ENCODE measurements around the gene ROBO1. TPM values are rescaled to one million over a fixed set of nuclear protein-coding genes. Genes with fewer than 3 reads are reported as not detected.
A peak's percentile ranks its signal among the peaks of the same experiment; 100 is the strongest.
"Not testable (repeated sequence)": the region's sequence is repeated elsewhere in the genome, so short reads cannot be mapped to it uniquely, and the experiment has no call there.

ROBO1 gene
- polyA plus RNA-seq, 1 donor: 33.9 TPM

DNA sequence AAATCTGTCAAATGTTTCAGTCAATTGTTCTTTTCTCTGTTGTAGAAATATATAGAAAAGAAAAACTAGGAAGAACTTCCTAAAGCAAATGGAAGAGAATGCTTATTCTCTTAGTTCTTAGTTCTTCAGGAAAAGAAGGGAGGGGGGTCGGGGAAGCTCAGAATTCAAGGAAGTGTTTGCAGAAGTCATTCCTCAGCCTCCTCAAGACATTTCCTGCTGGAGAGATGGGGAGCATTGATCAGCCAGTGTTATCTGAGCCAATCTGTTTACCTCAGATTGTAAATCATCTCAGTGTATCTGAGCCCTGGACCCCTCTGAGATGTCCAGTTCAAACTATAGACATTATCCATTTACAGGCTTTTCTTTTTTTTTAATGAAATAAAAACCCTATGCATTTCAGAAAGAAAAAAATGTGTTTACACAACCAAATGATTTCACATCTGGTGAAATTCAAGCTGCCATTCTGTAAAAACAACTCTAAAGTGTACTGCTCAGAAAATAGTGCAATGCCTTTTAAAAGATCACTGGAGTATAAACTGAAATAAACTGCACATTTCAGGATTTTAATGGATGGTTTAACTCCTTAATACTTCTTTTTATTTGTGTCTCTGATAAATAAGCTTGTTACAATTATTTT, 460.7 kb downstream of the ROBO1 start:
- DNase-seq: no peak

DNA sequence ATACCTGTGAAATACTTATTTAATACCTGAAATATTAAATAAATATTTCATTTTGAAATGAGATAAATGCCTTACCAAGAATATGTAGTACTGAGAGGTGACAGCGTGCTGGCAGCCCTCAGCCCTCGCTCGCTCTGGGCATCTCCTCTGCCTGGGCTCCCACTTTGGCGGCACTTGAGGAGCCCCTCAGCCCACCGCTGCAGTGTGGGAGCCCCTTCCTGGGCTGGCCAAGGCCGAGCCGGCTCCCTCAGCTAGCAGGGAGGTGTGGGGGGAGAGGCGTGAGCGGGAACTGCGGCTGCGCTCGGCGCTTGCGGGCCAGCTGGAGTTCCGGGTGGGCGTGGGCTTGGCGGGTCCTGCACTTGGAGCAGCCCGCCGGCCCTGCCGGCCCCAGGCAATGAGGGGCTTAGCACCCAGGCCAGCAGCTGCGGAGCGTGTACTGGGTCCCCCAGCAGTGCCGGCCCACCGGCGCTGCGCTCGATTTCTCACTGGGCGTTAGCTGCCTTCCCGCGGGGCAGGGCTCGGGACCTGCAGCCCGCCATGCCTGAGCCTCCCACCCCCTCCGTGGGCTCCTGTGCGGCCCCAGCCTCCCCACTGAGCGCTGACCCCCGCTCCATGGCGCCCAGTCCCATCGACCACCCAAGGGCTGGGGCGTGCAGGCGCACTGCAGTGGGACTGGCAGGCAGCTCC, 467.7 kb downstream of the ROBO1 start:
- DNase-seq: not testable (repeated sequence)

DNA sequence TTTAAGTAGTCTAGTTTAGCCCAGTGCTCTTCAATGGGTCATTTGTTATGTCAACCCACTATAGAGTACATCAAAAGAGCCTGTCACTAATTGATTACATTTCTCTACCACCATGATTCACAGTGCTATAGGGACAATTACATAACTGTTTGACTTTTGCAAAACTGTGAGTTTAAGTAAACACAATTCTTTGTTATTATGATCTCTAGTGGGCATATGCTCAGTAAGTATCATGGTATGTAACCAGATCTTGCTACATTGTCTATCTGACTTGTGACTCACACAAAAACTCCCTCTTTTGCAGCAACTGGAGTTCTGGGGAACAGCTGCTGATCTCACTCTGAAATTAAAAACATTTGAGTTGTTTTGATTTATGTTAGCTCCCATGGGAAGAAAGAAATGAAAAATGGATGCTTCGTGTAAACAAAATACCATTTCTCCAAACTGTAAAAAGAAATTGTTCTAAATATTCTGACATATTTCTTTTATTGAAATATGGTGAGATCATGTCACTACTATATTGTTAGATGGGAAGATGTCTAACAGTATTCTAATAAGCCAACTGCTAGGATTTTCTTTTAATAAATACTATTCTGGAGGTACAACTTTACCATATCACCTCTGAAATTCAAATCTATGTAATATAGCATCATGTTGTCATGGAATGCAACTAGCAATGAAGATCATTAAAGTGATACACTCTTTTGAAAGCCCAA, 470.4 kb downstream of the ROBO1 start:
- peak; percentile 15 for DNase-seq

DNA sequence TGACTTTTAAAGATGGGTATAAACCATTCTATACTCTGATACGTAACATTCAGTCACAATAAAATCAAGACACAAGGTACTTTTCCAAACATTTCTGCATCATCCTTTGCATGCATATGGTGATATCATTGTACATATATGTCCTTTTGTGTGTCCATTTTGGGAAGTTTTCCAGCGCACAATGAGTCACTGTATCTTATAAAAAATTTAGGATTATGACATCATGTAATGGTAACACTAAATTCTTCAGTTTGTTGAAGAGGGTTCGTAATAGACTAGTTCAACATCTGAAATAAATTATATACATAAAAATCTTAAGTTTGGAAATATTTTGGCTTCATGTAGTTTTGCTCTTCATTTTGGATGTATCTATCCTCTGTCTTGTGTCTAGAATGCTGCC, 480.9 kb downstream of the ROBO1 start:
- DNase-seq: no peak

DNA sequence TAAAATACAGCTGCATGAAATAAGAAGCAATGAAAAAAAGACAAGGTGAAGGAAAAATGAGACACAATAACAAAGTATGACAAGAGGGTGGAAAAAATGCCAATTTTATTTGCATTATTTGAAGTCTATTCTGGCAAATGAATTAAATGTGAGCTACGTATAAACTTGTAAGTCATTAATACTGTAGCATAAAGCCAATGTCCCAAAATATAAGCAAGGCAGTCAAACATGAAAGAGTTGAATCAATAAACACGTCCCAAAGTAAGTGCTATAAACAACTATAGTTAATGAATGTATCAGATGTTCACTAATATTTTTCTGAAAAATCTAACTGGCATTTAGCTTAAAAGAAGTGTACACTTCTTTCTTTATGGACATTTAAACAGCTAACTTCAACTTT, 481.9 kb downstream of the ROBO1 start:
- no peak for DNase-seq

DNA sequence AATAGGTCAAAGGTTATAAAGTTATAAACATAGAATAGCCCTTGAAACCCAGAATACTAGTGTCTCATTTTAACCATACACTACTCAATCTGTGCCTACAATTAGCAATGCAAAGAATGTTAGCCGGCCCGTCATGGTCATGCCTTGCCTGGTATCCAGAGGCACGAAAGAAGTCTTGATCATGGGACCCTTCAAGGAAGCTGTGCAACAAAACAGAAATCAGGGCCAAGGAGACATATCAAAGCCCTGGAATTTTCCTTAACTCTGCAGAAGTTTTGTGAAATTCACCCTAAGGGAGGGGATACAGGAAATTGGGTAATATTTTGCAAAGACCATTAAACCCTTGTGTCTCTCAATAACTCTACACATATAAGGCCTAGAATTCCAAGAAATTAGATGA, 482.4 kb downstream of the ROBO1 start:
- DNase-seq: no peak

DNA sequence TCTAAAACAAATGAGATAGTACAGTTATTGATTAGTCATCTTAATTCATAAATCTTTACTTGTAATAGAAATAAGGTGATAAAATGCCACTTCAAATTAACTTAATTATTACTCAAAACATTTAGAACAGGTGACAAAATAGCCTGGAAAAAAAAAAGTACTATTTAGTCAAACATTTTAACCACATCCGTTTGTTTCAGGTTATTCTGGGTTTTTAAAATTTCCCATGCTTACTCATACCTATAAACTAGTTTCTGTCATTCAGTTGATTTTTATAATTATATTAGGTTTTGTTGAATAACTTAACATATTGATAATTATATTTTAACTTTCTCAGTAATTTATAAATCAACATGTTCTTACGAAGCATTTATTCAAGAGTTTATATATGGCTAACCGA, 483.0 kb downstream of the ROBO1 start:
- DNase-seq: no peak

DNA sequence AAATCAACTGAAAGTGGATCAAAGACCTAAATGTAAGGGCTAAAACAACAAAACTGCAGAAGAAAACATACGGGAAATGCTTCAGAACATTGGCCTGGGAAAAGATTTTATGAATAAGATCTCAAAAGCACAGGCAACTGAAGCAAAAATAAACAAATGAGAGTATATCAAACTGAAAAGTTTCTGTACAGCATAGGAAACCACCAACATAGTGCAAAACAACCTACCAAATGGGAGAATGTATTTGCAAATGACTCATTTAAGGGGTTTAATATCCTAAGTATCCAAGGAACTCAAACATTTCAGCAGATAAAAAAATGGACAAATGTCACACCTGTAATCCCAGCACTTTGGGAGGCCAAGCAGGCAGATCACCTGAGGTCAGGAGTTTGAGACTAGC, 489.1 kb downstream of the ROBO1 start:
- DNase-seq: no peak

DNA sequence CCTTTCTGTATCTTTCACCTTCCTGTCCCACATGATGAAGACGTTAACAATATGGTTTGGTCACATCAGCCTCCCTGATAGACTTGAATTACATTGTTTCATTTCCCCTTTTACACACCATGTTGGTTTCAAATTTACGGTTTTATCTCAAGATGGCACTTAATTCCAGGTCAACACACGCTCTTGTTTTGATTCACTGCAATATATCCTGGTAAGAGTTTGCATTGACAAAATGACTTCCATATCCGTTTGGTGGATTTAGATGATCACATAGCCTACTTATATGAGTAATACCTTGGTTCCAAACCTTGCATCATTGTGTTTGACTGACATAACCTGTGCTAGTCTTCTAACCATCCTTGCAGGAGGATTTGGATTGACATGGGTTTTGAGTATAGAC, 499.4 kb downstream of the ROBO1 start:
- no peak for DNase-seq

DNA sequence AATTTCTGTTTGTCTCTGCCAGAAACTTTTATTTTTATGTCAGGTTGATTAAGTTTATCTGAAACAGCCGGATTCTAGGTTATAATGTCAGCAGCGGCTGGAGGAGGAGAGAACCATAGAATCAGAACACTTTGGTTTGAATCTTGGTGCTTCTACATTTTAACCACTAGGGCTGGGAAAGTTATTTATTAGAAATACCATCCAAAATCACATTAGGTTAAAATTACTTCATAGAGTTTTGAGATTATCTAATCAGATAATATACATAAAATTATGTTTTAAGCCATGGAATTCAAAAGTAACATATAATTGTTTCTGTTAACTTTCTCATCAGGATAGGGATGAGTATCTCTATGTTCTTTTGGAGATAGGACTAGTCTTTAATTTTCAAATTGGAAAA, 502.9 kb downstream of the ROBO1 start:
- no peak for DNase-seq

DNA sequence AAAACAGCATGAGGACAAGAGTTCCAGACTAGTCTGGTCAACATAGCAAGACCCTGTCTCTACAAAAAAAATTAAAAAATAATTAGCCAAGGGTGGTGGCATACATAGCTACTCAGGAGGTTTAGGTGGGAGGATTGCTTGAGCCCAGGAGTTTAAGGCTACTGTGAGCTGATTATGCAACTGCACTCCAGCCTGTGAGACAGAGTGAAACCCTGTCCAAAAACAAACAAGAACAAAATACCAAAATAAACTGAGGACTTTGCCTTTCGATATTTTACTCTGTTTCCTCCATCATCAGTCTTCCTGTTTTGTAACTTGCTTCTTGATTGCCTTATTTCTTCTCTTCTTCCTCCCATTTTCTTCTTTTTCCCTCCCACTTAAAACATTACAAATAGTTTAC, 504.4 kb downstream of the ROBO1 start:
- no peak for DNase-seq

DNA sequence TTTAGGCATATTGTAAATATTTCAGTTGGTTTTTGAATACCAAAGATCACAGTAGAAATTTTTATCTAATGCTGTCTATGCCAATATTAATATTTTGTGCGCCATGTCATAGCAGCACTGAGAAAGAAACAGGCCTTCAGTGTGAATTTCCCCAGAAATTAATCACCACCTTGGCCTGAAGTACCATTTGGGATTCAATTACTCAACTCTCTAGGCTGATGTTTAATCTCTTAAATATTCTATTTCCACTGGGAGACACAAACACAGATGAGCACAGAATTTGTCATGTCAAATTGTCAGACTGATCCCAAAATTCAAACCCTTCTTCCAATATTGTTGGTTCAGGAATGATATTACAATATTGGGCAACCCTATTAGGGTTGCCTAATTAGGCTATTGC, 509.3 kb downstream of the ROBO1 start:
- no peak for DNase-seq

DNA sequence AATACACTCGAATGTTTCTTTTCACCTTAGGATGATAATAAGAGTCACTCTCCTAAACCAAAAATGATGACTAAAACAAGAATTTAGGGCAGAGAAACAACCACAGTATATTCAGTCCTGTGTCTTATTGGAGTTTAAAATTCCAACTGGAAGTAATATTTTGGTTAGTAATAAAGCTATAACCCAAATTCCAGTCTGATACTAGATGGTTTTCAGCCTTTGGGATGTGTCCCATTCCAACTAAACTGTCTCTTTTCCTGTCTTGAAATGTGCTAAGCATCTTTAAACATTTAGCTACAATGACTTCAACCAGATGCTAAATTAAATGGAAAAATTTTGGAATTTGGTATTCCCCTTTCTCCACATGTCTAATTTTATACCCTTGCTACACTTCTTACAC, 510.0 kb downstream of the ROBO1 start:
- DNase-seq: no peak

DNA sequence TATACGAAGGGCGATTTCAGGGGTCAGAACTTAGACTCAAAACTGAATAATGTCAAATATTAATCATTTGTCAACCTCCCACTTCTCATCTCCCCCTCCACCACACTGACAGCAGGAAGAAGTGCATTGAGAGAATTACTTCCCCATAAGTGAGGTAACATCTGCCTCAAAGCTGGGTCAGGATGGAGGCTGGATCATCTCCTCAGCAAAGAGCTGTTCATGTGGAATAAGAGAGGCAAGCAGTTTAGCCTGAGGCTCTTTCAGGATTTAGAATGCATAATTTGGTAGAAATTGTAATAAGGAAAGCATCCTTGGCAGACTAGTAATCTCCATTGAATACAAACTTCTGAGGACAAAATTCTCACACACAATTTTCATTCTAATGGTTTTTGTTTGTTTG, 512.1 kb downstream of the ROBO1 start:
- DNase-seq: no peak

DNA sequence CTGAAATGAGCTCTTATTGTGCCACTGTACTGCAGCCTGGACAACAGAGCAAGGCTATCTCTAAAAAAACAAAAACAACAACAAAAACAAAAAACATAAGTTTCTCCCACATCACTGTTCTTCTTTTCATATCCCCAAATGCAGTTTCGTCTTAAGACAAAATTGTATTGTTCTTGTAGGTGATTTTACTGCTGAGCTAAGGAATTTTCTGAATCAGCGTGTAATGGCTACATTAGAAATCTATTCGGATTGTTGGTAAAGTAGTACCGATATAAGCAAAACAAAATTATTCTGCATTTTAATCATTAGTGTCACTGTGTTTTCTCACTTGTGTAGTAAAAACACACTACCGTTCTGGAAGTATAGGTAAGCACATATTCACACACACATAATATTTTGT, 512.5 kb downstream of the ROBO1 start:
- no peak for DNase-seq

DNA sequence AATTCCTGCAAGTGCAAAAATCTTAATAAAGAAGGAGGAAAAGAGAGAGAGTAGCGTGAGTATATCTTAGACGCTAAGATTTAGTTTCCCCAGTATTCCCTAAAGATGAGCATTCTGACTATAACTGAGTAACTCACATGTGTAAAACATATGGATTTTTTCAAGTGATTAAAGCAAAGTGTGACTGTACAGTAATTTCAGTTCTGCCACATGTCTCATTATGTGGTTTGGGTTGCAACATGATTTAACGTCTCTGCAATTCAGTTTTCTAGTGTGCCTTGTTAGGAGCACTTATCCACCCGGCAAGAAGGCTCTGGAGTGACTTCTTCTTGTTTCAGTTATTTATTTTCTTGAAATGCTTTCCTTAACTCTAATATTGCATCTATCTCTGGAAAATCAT, 514.1 kb downstream of the ROBO1 start:
- DNase-seq: no peak

DNA sequence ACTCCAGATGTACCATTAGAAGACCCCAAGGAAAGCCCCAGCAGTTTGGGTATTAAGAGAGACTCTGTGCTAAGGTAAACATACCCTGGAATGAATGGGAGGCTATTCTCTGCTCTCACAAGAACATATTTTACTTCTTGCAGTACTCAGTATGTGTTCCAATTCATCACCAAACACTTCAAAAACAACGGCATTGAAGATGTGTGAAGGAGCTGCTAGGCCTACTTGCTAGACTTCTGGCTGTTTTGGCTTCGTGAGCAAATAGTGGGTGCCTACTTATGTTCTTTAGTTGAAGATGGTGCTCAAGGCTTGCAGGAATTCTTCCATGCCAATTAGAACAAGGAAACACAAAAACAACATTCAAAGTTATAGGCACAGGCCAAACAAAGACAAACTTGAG, 514.5 kb downstream of the ROBO1 start:
- DNase-seq: no peak

DNA sequence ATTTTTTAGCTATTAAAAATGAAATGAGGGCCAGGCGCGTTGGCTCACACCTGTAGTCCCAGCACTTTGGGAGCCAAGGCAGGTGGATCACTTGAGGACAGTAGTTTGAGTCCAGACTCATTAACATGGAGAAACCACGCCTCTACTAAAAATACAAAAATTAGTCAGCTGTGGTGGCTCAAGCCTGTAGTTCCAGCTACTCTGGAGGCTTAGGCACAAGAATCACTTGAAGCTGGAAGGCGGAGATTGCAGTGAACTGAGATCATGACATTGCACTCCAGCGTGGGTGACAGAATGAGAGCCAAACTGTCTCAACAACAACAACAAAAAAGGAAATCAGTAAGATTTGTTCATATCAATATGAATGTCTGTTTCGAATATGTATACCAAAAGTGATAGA, 517.1 kb downstream of the ROBO1 start:
- no peak for DNase-seq

DNA sequence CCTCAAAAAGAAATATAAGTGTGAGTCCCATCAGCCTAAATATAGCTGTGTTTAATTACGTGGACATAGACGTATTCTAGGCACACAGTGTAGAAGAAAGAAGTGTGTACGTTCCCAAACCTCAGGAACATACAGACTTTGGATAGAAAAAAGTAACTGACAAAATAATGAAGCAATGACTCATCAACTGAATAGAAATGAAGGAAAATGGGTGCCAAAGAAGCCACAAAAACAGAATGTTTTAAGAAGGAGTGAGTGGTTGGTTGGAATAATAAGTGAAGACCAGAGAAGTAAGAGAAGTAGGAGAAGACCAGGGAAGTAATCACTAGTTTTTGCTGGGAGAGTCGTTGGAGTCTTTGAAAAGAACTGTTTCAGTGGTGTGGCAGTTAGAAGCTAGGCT, 518.1 kb downstream of the ROBO1 start:
- DNase-seq: no peak

DNA sequence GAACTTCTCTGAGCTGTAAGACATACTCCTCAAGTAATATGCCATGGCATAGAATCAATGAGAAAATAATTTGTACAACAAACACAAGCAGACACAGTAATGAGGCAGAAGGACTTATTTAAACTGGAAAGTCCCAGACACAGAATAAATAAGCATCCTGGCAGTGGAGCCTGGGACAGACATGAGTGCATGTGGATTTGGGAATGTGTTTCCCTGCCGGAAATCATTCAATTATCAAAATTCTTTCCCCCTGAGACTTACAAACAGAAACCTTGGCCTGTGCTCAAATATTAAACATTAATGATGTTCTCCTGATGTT, 520.1 kb downstream of the ROBO1 start:
- peak; percentile 59 for DNase-seq

DNA sequence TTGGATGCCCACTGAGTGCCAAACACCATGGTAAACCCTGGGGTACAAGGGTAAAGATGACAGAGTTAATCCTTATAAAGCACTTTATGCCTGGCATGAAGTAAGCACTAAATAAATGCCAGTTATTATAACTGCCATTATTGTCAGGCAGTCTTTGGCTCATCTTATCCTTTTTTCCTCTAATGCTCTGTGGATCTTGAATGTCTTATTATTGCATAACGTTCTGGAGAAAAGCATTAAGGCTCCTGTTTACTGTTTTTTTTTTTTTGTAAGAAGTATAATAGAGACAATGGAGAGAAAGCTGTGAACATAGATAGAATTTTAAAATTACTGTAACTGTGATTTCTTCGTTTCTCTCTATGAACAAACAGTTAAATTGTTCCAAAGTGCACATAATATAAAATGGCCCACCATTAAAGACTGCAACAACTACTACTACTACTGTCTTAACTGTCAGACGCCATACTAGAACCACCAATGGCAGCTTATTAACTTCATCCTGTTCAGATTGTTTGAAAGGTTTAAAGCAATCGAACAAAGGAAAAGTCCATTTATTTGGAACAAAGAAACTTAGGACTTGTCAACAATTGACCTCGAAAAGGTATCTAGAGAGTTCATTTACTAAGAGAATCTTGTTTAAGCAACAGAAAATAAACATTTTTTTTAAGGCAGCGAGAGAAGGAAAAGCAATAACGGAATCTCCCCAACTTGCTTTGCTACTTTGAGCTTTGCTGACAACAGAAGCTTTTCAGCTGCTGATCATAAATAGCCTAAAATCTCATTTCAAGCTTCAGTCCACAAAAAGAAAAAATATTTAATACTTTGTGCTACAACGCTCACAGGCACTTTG, 520.7 kb downstream of the ROBO1 start:
- no peak for DNase-seq

DNA sequence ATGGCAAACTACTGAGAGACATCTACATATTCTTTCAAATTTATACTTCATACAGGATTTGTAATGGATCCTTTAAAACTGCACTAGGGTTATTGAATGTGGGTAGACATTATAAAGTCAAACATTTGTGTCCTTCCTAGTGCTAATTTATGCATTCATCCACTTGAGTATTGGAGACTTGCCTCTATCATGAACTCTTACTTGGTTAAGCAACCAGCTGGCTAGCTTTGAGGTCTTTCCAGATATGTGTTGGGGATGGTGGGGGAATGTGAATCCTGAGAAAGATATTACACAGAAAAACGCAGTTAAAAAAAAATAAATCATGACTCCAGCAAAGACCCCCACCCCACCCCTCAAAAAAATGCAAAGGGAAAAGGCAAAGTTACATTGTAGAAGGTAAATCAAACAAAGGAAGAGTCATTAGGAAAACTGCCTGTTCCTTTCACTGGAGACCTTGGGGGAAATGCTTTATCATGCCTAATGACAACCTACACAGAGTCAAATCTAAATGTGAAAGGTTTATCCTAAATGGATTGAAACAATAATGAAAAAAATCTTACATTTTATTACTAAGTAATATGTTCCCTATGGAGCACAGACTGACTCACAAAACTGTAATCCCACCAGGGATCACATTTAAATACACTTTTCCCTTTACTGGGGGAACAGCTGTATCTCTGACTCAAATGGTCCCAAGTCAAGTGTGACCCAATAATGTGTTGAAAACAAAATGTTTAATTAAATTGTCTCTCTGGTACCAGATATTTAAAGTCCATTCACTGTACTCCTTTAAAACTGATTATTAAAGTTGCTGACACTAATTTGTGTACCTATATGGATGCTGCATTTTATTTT, 522.3 kb downstream of the ROBO1 start:
- no peak for DNase-seq
